ENCODE data around the gene ZNF683. TPM values are rescaled to one million over a fixed set of nuclear protein-coding genes. Genes with fewer than 3 reads are reported as not detected.

The ZNF683 gene
- total RNA-seq, 6 donors from 2014 or later: 0.30 to 1.3 (median 0.72) TPM; not detected in 1

- WGBS, 2 donors: 91 to 95% methylated on average over 2 of the region's 2 CpGs
- H3K4me1 ChIP-seq: peaks cover 6 to 9% (median 8%) of the 10 kb centered on the region in 4 donors
- ATAC-seq (ENCODE audit: low FRiP score in 2 of 2) (no peak), DNase-seq (no peak)
- TF ChIP-seq EP300 (IDR thresholded peaks at IDR 0.05) (no peak), POLR2AphosphoS5 (IDR thresholded peaks at IDR 0.05) (no peak), POLR2A (IDR thresholded peaks at IDR 0.05) (no peak)
- TF ChIP-seq, protein P1, sequence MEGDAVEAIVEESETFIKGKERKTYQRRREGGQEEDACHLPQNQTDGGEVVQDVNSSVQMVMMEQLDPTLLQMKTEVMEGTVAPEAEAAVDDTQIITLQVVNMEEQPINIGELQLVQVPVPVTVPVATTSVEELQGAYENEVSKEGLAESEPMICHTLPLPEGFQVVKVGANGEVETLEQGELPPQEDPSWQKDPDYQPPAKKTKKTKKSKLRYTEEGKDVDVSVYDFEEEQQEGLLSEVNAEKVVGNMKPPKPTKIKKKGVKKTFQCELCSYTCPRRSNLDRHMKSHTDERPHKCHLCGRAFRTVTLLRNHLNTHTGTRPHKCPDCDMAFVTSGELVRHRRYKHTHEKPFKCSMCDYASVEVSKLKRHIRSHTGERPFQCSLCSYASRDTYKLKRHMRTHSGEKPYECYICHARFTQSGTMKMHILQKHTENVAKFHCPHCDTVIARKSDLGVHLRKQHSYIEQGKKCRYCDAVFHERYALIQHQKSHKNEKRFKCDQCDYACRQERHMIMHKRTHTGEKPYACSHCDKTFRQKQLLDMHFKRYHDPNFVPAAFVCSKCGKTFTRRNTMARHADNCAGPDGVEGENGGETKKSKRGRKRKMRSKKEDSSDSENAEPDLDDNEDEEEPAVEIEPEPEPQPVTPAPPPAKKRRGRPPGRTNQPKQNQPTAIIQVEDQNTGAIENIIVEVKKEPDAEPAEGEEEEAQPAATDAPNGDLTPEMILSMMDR (IDR thresholded peaks at IDR 0.05): no peak
- H3K36me3 ChIP-seq: no peaks in the 10 kb centered on the region
- no peaks in the 10 kb centered on the region for H3K27me3 ChIP-seq
- H3K4me3 ChIP-seq: no peak overlapping the region
- no peak overlapping the region for H3K27ac ChIP-seq
- no peaks in the 10 kb centered on the region for H3K9me3 ChIP-seq
Measured at GRCh38 chr1:26323382-26323781, 49.2 kb downstream of the ZNF683 start.

GRCh38 chr1:26322042-26322331 lies 50.6 kb downstream of the ZNF683 start:
- Histone ChIP-seq H3K9me3 (no peaks in the 10 kb centered on the region), H3K4me3 (no peak overlapping the region), H3K36me3 (no peaks in the 10 kb centered on the region), H3K27ac (no peak overlapping the region), H3K27me3 (no peaks in the 10 kb centered on the region), H3K4me1 (peaks cover 10 to 21% (median 14%) of the 10 kb centered on the region in 4 donors)
- ATAC-seq (ENCODE audit: low FRiP score in 2 of 2) (no peak), DNase-seq (no peak)
- TF ChIP-seq POLR2AphosphoS5 (IDR thresholded peaks at IDR 0.05) (no peak), POLR2A (IDR thresholded peaks at IDR 0.05) (no peak), EP300 (IDR thresholded peaks at IDR 0.05) (no peak)
- TF ChIP-seq, protein P1 (IDR thresholded peaks at IDR 0.05): no peak
- 69 to 77% methylated on average over 8 to 10 of the region's 10 CpGs for WGBS, 2 donors

GRCh38 chr1:26321315-26322041 lies 51.1 kb downstream of the ZNF683 start:
- Histone ChIP-seq H3K9me3 (no peaks in the 10 kb centered on the region), H3K27ac (peak overlapping the region in 2 of 4 donors; percentile 18 to 25), H3K4me3 (no peak overlapping the region), H3K4me1 (peaks cover 10 to 21% (median 14%) of the 10 kb centered on the region in 4 donors), H3K36me3 (no peaks in the 10 kb centered on the region), H3K27me3 (no peaks in the 10 kb centered on the region)
- 14 to 20% methylated on average over 12 to 16 of the region's 16 CpGs for WGBS, 2 donors
- no peak for TF ChIP-seq EP300 (IDR thresholded peaks at IDR 0.05)
- TF ChIP-seq POLR2AphosphoS5 (IDR thresholded peaks at IDR 0.05): no peak
- TF ChIP-seq, protein P1 (IDR thresholded peaks at IDR 0.05): peak; percentile 84 to 96 (median 94)
- TF ChIP-seq POLR2A (IDR thresholded peaks at IDR 0.05): no peak
- ATAC-seq (ENCODE audit: low FRiP score in 2 of 2) (peak; percentile 91 to 94), DNase-seq (peak in 1 of 2 donors; percentile 94)

- Histone ChIP-seq H3K27ac (peak overlapping the region in 2 of 4 donors; percentile 18 to 25), H3K27me3 (no peaks in the 10 kb centered on the region), H3K36me3 (no peaks in the 10 kb centered on the region), H3K4me3 (no peak overlapping the region), H3K4me1 (peaks cover 10 to 21% (median 14%) of the 10 kb centered on the region in 4 donors), H3K9me3 (no peaks in the 10 kb centered on the region)
- TF ChIP-seq, protein P1 (IDR thresholded peaks at IDR 0.05): no peak
- TF ChIP-seq POLR2A (IDR thresholded peaks at IDR 0.05) (no peak), EP300 (IDR thresholded peaks at IDR 0.05) (no peak), POLR2AphosphoS5 (IDR thresholded peaks at IDR 0.05) (no peak)
- 60 to 79% methylated on average over 2 of the region's 2 CpGs for WGBS, 2 donors
- DNase-seq (no peak), ATAC-seq (ENCODE audit: low FRiP score in 2 of 2) (peak in 1 of 2 donors; percentile 4)
Measured at GRCh38 chr1:26320896-26321295, 51.7 kb downstream of the ZNF683 start.

All from upper lobe of left lung (tissue), 6 donors.